Peyer's patch (tissue), 4 donors: Measurements from ENCODE around the gene GDI2.

Source experiments
- CTCF ChIP-seq, 6 experiments: fragments of 450-650 bp in 4 of 6; fragments of 200-600 bp in 2 of 6; sonication (generic) in 1 of 6; IDR thresholded peaks; one replicate each; pipeline ENCODE4 v1.5.1; 2017 to 2019; ENCODE audit warnings: antibody characterized with exemption in 6 of 6, mild to moderate bottlenecking in 3 of 6, moderate library complexity in 1 of 6
- POLR2A ChIP-seq, 2 donors: fragments of 450-650 bp; IDR thresholded peaks; one replicate each; pipeline ENCODE4 v1.5.1; 2017; ENCODE audit warnings: antibody characterized with exemption in 2 of 2, mild to moderate bottlenecking in 2 of 2, moderate library complexity in 2 of 2

GRCh38 chr10:5720182-5720581 lies 93.1 kb downstream of the GDI2 start:
- no peak for TF ChIP-seq CTCF (IDR thresholded peaks at IDR 0.05)
- no peak for TF ChIP-seq POLR2A (IDR thresholded peaks at IDR 0.05)
